Trophoblast cell (in vitro differentiated cells and primary cell): ENCODE measurements around the gene MIA2.

Experiments used
- DNase-seq, 2 donors: peaks; one replicate each; pipeline ENCODE4 v3.0.0-alpha.2; 2016
- H2AFZ ChIP-seq: 2 replicates; pipeline ENCODE4 v1.6.1; 2013; ENCODE audit warnings: low read length, moderate library complexity, mild to moderate bottlenecking; ENCODE audit not compliant: insufficient read depth, poor library complexity
- H2AK5ac ChIP-seq: 2 replicates; pipeline ENCODE4 v1.6.1; 2013; ENCODE audit warnings: mild to moderate bottlenecking, low read length
- H2BK120ac ChIP-seq: 2 replicates; pipeline ENCODE4 v1.6.1; 2013; ENCODE audit warnings: low read length, mild to moderate bottlenecking, moderate library complexity; ENCODE audit not compliant: insufficient read depth, poor library complexity
- H2BK12ac ChIP-seq: 2 replicates; pipeline ENCODE4 v1.6.1; 2013; ENCODE audit warnings: mild to moderate bottlenecking, low read length, moderate library complexity
- H2BK5ac ChIP-seq: 2 replicates; pipeline ENCODE4 v1.6.1; 2013; ENCODE audit warnings: low read length, low read depth, moderate library complexity, mild to moderate bottlenecking; ENCODE audit not compliant: poor library complexity
- H3K14ac ChIP-seq: 2 replicates; pipeline ENCODE4 v1.6.1; 2013; ENCODE audit warnings: mild to moderate bottlenecking, low read length
- H3K18ac ChIP-seq: 2 replicates; pipeline ENCODE4 v1.6.1; 2013; ENCODE audit warnings: mild to moderate bottlenecking, low read length
- H3K23ac ChIP-seq: 2 replicates; pipeline ENCODE4 v1.6.1; 2013; ENCODE audit warnings: low read length
- H3K27ac ChIP-seq: 2 replicates; pipeline ENCODE4 v1.5.1; 2013; ENCODE audit warnings: low read depth, mild to moderate bottlenecking, inconsistent platforms, low read length, moderate library complexity
- H3K27me3 ChIP-seq: 2 replicates; pipeline ENCODE4 v1.6.1; 2013; ENCODE audit warnings: inconsistent platforms, mild to moderate bottlenecking, low read length, moderate library complexity; ENCODE audit not compliant: insufficient read depth
- H3K36me3 ChIP-seq, 2 experiments: 1 replicate in 1 of 2; 2 replicates in 1 of 2; pipeline ENCODE4 v1.6.1; 2013; ENCODE audit warnings: low read length in 2 of 2, mild to moderate bottlenecking in 2 of 2, moderate library complexity in 1 of 2; ENCODE audit not compliant: insufficient read depth in 2 of 2, control insufficient read depth in 1 of 2
- H3K4ac ChIP-seq: 2 replicates; pipeline ENCODE4 v1.6.1; 2013; ENCODE audit warnings: low read depth, mild to moderate bottlenecking, low read length, moderate library complexity
- H3K4me1 ChIP-seq, 2 experiments: 1 replicate in 1 of 2; 2 replicates in 1 of 2; pipeline ENCODE4 v1.6.1; 2013; ENCODE audit warnings: low read length in 2 of 2, mild to moderate bottlenecking in 2 of 2, moderate library complexity in 1 of 2; ENCODE audit not compliant: insufficient read depth in 2 of 2, control insufficient read depth in 1 of 2
- H3K4me2 ChIP-seq: 2 replicates; pipeline ENCODE4 v1.6.1; 2013; ENCODE audit warnings: inconsistent platforms, mild to moderate bottlenecking, low read length, moderate library complexity
- H3K4me3 ChIP-seq: 2 replicates; pipeline ENCODE4 v1.5.1; 2013; ENCODE audit warnings: mild to moderate bottlenecking, low read depth, low read length, inconsistent platforms
- H3K79me1 ChIP-seq: one replicate; pipeline ENCODE4 v1.6.1; 2013; ENCODE audit warnings: low read length
- H3K79me2 ChIP-seq: 2 replicates; pipeline ENCODE4 v1.6.1; 2013; ENCODE audit warnings: low read length, mild to moderate bottlenecking; ENCODE audit not compliant: control insufficient read depth, insufficient read depth, poor library complexity
- H3K9ac ChIP-seq: 2 replicates; pipeline ENCODE4 v1.6.1; 2013; ENCODE audit warnings: mild to moderate bottlenecking, low read length
- H3K9me3 ChIP-seq: 2 replicates; pipeline ENCODE4 v1.6.1; 2013; ENCODE audit warnings: low read depth, mild to moderate bottlenecking, control low read depth, inconsistent platforms, low read length; ENCODE audit not compliant: insufficient read depth
- H4K12ac ChIP-seq: 2 replicates; pipeline ENCODE4 v1.6.1; 2013; ENCODE audit warnings: low read depth, mild to moderate bottlenecking, low read length, moderate library complexity
- H4K8ac ChIP-seq: 2 replicates; pipeline ENCODE4 v1.6.1; 2013; ENCODE audit warnings: low read depth, mild to moderate bottlenecking, low read length, moderate library complexity
- H4K91ac ChIP-seq: one replicate; pipeline ENCODE4 v1.6.1; 2013; ENCODE audit warnings: low read depth, mild to moderate bottlenecking, low read length, moderate library complexity
- WGBS: extraction: QIAGEN DNeasy Blood & Tissue Kit; methylation state at CpG from one replicate; pipeline ENCODE4 v1.1.7; 2013; ENCODE audit warnings: missing lambda C conversion rate; ENCODE audit not compliant: insufficient read length, insufficient coverage; ENCODE audit errors: extremely low coverage; 5-methylcytosine and 5-hydroxymethylcytosine counted together

The MIA2 gene

DNA sequence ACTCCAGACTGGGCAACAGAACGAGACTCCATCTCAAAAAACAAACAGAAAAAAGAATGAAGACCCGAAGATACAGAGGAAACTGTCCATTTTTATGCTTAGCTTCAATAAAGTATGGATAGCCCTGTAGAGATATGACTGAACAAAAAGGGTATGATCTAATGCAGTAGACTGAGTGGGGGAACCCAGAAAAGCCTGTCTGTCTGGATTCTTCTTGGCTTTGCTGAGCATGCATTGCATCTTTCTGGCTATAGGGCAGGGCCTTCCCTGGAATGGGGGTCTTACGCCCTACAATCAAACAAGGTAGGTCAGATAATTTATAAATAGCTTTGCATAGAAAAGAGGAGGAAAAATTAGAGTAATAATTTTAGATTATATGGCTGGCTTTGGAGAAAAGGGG lies 10.1 kb downstream of the MIA2 start:
- no CpG with 5 or more reads among the region's 3 CpGs for WGBS

DNA sequence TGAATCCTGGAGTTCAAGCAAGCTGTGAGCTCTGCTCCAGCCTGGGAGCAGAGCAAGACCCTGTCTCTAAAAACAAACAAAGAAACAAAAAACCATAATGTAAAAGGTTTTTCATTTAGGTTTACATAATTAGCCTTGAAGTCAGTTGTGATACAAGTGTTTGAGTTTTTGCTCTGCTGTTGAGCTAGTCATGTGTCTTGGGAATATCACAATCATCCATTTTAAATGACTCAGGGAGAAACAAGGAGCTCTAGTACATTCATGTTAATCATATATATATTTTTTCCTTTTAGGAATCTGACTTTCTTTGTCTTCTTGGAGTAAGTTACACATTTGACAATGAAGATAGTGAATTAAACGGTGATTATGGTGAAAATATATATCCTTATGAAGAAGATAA lies 12.9 kb downstream of the MIA2 start:
- Histone ChIP-seq H3K23ac (no peak overlapping the region), H3K4me1 (peaks cover 3 to 5% of the 10 kb centered on the region in 2 experiments), H3K9me3 (no peaks in the 10 kb centered on the region), H3K14ac (no peak overlapping the region), H3K27ac (no peak overlapping the region), H2BK120ac (no peak overlapping the region), H2BK5ac (no peak overlapping the region), H4K8ac (no peak overlapping the region), H3K27me3 (no peaks in the 10 kb centered on the region), H2AK5ac (no peak overlapping the region), H2BK12ac (no peak overlapping the region), H3K4me2 (no peak overlapping the region), H3K4ac (no peak overlapping the region), H3K18ac (no peak overlapping the region), H4K12ac (no peak overlapping the region), H3K79me2 (no peaks in the 10 kb centered on the region), H3K4me3 (no peak overlapping the region), H3K36me3 (no peaks in the 10 kb centered on the region), H3K79me1 (no peaks in the 10 kb centered on the region), H2AFZ (no peak overlapping the region), H3K9ac (no peak overlapping the region), H4K91ac (no peak overlapping the region)
- DNase-seq, result no peak
- 100% methylated on average over 1 of the region's 1 CpG for WGBS

More for the DNA sequence above, 10.1 kb downstream of the MIA2 start:
- Histone ChIP-seq H3K4me1 (peaks cover 3 to 5% of the 10 kb centered on the region in 2 experiments), H3K4me2 (peak overlapping the region; percentile 36), H4K12ac (no peak overlapping the region), H2AFZ (no peak overlapping the region), H4K91ac (peak overlapping the region; percentile 28), H3K4ac (no peak overlapping the region), H3K9ac (no peak overlapping the region), H4K8ac (no peak overlapping the region), H3K23ac (no peak overlapping the region), H2BK120ac (no peak overlapping the region), H3K4me3 (no peak overlapping the region), H3K79me1 (no peaks in the 10 kb centered on the region), H3K27me3 (no peaks in the 10 kb centered on the region), H3K9me3 (no peaks in the 10 kb centered on the region), H3K79me2 (no peaks in the 10 kb centered on the region), H3K14ac (no peak overlapping the region), H2BK12ac (no peak overlapping the region), H3K18ac (no peak overlapping the region), H2AK5ac (no peak overlapping the region), H2BK5ac (no peak overlapping the region), H3K36me3 (no peaks in the 10 kb centered on the region), H3K27ac (no peak overlapping the region)
- peak; percentile 41 to 58 for DNase-seq

DNA sequence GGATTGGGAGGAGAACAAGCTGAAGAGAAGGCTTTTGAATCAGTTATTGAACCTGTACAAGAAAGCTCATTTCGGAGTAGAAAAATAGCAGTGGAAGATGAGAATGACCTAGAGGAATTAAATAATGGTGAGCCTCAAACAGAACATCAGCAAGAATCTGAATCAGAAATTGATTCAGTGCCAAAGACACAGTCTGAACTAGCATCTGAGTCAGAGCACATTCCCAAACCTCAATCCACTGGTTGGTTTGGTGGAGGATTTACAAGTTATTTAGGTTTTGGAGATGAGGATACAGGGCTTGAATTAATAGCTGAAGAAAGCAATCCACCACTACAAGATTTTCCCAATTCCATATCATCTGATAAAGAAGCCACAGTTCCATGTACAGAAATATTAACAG lies 13.5 kb downstream of the MIA2 start:
- no peaks in the 10 kb centered on the region for H3K27me3 ChIP-seq
- H2BK120ac ChIP-seq, result no peak overlapping the region
- H4K91ac ChIP-seq, result no peak overlapping the region
- no CpG with 5 or more reads among the region's 1 CpG for WGBS
- no peaks in the 10 kb centered on the region for H3K9me3 ChIP-seq
- H3K4me1 ChIP-seq, result peaks cover 3 to 5% of the 10 kb centered on the region in 2 experiments
- H3K23ac ChIP-seq, result no peak overlapping the region
- H2AK5ac ChIP-seq, result no peak overlapping the region
- no peak overlapping the region for H3K18ac ChIP-seq
- no peaks in the 10 kb centered on the region for H3K79me2 ChIP-seq
- H3K27ac ChIP-seq, result no peak overlapping the region
- no peak overlapping the region for H3K14ac ChIP-seq
- no peak overlapping the region for H3K4ac ChIP-seq
- no peak overlapping the region for H3K4me2 ChIP-seq
- H2BK12ac ChIP-seq, result no peak overlapping the region
- no peak overlapping the region for H2BK5ac ChIP-seq
- no peaks in the 10 kb centered on the region for H3K79me1 ChIP-seq
- H2AFZ ChIP-seq, result no peak overlapping the region
- no peak overlapping the region for H4K12ac ChIP-seq
- no peak for DNase-seq
- H4K8ac ChIP-seq, result no peak overlapping the region
- no peaks in the 10 kb centered on the region for H3K36me3 ChIP-seq
- H3K4me3 ChIP-seq, result no peak overlapping the region
- H3K9ac ChIP-seq, result no peak overlapping the region

DNA sequence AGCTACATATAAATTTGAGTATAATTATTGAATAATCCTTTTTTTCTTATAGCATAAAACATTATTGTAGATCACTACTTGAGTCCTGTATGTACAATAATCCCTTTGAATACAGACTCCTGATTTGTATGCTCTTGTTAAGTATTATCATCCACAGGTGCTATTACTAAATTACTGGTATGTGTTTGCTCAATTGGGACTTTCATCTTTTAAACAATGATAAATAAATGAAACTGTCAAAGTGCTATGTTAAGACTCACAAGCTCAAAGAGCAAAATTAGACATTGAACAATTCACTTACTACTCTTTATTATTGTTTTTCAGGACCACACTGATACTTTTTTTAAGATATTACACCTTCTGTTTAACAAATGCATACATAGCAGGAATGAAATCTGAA lies 17.8 kb downstream of the MIA2 start:
- H2BK12ac ChIP-seq, result no peak overlapping the region
- no peak overlapping the region for H2BK5ac ChIP-seq
- H3K4me1 ChIP-seq, result no peaks in the 10 kb centered on the region
- H2AFZ ChIP-seq, result no peak overlapping the region
- no peak overlapping the region for H3K4me2 ChIP-seq
- H3K9ac ChIP-seq, result no peak overlapping the region
- no peaks in the 10 kb centered on the region for H3K9me3 ChIP-seq
- H3K79me2 ChIP-seq, result no peaks in the 10 kb centered on the region
- DNase-seq, result no peak
- no peak overlapping the region for H2BK120ac ChIP-seq
- H3K4me3 ChIP-seq, result no peak overlapping the region
- H3K18ac ChIP-seq, result no peak overlapping the region
- H3K14ac ChIP-seq, result no peak overlapping the region
- no peak overlapping the region for H2AK5ac ChIP-seq
- no peak overlapping the region for H3K23ac ChIP-seq
- no peak overlapping the region for H4K91ac ChIP-seq
- H3K27me3 ChIP-seq, result no peaks in the 10 kb centered on the region
- no peaks in the 10 kb centered on the region for H3K36me3 ChIP-seq
- H3K4ac ChIP-seq, result no peak overlapping the region
- no peak overlapping the region for H4K8ac ChIP-seq
- H4K12ac ChIP-seq, result no peak overlapping the region
- H3K79me1 ChIP-seq, result no peaks in the 10 kb centered on the region
- no peak overlapping the region for H3K27ac ChIP-seq
